GM18868 (cell line): ENCODE measurements around the gene GRID1.
"Not testable (repeated sequence)": the region's sequence is repeated elsewhere in the genome, so short reads cannot be mapped to it uniquely, and the experiment has no call there.

ENCODE experiments used
- ATAC-seq: cut with Tn5 transposase; IDR thresholded peaks from one replicate; pipeline ENCODE4 v1.9.1; 2021; ENCODE audit warnings: mild to moderate bottlenecking, moderate library complexity; ENCODE audit not compliant: unreplicated experiment

Gene GRID1

DNA sequence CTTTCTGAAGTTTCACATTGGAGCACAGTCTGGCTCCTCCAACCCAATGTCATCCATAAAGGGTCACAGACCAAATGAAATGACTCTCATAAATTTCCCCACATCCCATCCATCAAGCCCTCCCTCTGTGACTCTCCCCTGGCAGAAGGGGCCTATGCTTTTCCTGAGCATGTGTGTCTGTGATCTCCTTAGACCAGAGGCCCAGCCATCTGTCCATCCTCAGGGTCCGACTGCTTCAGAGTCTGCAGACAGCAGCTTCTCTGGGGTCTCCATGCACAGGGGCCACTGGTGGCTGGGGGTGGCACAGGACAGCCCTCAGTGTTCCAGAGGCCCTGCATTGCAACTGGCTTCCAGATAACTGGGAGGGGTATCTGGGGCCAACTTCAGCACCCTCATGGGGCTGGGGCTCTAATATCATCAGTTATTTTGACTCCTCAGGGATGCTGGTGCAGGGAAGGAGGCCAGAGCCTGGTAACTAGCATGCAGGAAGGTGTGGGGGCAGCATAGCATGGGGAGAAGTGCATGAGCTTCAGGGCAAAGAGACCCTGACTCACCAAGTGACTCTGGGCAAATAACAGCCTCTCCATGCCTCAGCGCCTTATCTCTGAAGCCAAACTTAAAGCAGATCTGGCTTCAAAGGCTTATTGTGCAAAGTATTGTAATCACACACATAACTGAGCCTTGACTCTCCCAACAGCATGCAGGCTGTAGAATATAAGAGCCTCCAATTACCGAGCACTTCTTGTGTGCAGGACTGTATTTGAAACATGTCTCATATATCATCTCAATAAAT lies 266.9 kb downstream of the GRID1 start:
- ATAC-seq, result no peak

DNA sequence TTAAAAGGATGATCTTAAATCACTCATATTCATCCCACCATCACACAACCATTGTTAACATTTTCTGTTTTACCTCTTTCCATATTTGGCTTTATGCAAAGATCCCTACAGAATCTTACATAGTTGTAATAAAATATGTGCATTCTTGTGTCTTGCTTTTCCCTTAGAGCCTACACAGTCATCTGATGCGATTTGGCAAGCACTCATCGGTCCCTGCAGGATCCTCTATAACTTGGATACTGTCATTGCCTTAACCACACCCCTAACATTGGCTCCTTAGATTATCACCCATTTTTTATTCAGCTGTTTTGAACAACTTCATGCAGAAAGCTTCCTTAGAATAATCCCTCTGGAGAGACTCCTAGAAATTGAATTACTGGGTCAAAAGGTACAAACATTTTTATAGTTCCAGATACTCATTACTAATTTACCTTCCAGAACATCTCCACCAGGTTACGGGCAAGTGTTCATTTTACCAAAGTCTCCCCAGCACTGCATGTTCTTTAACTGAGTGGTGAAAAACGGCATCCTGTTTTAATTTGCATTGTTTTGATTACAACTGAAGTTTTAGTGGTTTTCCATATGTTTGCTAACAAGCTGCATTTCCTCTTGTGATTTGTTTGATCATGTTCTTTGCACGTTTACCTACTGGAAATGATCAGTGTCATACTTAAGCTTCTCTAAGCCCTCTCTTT lies 268.3 kb downstream of the GRID1 start:
- no peak for ATAC-seq

- not testable (repeated sequence) for ATAC-seq
Observed at GRCh38 chr10:86095061-86095460, 271.5 kb downstream of the GRID1 start.

- not testable (repeated sequence) for ATAC-seq
Observed at GRCh38 chr10:86092311-86092710, 274.3 kb downstream of the GRID1 start.

GRCh38 chr10:86091216-86091615 lies 275.4 kb downstream of the GRID1 start:
- no peak for ATAC-seq

DNA sequence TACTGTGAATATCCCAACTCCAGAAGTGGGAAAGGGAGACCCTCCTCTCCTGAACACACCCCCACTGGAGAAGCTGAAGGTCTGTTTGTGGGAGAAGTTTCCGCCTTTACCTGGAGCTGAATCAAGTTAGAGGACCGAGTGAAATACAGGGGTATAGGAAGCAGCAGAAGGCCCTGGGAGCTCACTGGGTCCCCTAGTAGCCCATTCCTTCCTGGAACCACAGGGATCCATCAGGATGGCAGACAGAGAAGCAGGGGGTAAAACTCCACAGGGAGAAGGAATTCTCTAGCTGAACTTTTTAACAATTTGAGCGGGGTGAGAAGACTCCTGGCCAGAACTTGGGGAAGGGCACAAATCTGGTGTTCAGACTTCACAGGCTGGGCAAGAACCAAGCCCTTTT lies 275.8 kb downstream of the GRID1 start:
- ATAC-seq, result no peak

- ATAC-seq, result no peak
Observed at GRCh38 chr10:86087716-86088115, 278.9 kb downstream of the GRID1 start.

DNA sequence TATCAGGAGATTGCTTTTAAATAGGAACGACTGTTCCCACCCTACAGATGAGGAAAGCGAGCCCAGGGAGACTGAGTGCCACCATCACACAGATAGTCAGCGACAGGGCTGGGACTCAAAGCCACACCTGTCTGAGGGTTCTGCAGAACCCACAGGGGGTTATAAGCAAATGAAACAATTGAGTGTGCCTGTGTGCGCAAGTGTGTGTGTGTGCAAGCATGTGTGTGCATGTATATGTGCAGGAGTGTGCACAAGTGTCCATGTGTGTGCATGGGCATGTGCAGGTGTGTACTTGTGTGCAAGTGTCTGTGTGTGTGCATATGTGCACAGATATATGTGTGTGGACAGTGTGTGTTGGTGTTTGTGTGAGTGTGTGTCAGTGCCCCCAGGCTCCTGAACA lies 280.2 kb downstream of the GRID1 start:
- no peak for ATAC-seq

GRCh38 chr10:86085686-86086085 lies 280.9 kb downstream of the GRID1 start:
- ATAC-seq, result no peak

DNA sequence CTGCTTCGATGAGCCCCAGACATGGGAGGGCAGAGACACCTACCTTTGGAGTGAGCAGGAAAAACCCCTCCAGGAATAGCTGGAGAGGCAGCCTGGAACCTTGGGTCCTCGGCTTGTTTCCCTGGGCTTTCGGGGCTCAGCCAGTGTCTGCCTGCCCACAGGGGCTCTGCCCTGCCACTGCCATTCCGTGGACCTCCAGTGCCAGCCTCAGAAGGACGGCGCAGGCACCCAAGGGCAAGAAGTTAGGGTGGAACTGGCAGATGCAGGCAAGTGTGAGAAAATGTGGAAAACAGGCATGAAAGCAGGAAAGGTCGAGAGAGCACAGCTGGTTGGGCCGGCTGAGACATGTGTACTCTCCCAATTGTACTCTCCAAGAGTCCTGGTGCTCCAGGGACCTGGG lies 281.5 kb downstream of the GRID1 start:
- ATAC-seq, result no peak

DNA sequence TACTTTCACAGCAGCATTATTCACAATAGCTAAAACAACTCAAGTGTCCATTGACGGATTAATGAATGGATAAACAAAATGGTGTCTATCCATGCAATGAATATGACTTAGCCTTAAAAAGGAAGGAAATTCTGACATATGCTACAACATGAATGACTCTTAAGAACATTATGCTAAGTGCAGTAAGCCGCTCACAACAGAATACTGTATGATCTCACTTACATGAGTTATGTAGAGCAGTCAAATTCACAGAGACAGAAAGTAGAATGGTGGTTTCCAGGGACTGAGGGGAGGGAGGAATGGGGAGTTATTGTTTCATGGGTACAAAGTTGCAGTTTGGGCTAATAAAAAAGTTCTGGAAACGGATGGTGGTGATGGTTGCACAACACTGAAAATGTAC lies 282.0 kb downstream of the GRID1 start:
- no peak for ATAC-seq

GRCh38 chr10:86083664-86084175 lies 282.9 kb downstream of the GRID1 start:
- no peak for ATAC-seq

GRCh38 chr10:86083206-86083605 lies 283.4 kb downstream of the GRID1 start:
- no peak for ATAC-seq

DNA sequence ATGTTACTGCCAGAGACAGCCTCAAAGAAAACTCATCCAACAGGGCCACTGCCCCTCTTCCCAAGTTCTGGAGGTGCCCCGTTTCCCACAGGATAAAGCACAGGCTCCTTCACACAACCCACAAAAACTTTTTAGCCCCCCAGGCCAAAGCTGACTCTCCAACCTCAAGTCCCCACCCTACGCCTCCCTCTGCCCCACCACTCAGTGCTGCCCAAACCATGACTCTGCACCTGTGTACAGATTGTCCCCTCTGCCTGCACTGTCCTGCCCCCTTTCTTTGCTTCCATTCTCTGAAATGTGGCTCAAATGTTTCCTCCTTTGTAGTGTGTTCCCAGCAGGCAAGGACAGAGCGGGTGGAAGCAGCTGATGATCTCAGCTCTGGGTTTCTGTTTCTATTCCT lies 284.0 kb downstream of the GRID1 start:
- ATAC-seq, result no peak

GRCh38 chr10:86079088-86079487 lies 287.5 kb downstream of the GRID1 start:
- ATAC-seq, result no peak

- no peak for ATAC-seq
Observed at GRCh38 chr10:86078639-86079035, 288.0 kb downstream of the GRID1 start.

DNA sequence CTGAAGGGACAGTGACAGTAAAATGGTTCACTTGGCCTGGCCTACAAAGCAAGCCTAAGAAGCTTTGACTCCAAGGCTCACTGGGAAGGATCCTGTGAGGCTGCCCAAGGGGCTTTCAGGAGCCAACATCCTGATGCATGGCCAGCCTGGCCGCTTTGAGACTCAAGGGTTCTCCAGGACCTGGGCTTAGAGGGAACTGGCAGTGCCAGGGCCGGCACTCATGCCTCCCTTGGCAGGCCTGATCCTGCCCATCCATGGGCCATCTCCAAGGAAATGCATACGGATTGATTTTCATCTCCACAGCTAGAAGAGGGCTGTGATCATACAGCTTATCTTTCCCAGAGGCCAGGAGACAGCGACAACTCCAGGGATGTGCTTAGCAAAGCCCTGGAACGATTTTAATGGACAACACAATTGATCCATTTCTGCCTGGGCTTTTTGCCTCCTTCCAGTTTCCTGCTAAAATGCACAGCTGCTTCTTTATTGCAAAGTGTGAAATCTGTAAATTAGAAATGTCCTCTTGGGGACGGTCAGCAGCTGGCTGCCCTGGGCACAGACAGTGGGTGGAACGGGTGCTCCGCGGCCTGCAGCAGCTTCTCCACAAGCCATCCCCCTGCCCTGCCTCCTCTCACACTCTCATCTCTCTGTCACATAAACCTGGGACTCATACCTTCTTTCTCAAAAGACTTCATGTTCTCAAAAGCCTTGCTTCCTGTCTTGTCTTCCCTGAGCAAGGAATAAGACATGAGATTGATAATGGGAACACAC lies 288.5 kb downstream of the GRID1 start:
- ATAC-seq, result no peak

GRCh38 chr10:86077271-86077670 lies 289.3 kb downstream of the GRID1 start:
- no peak for ATAC-seq

GRCh38 chr10:86076497-86076896 lies 290.1 kb downstream of the GRID1 start:
- ATAC-seq, result not testable (repeated sequence)

GRCh38 chr10:86075512-86075911 lies 291.1 kb downstream of the GRID1 start:
- ATAC-seq, result no peak

DNA sequence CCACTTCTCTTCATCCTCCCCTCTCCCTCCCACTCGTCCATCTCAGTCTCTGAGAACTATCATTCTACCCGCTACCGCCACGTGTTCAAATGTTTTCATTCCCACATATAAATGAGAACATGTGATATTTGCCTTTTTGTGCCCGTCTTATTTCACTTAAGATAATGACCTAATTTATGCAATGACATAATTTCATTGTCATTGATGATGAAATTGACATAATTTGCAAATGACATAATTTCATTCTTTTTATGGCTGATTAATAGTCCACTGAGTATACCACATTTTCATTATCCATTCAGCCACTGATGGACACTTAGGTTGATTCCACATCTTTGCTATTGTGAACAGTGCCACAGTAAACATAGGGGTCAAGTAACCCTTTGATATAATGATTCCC lies 292.3 kb downstream of the GRID1 start:
- no peak for ATAC-seq
